H4 (cell line): ENCODE measurements around the gene PSEN2. TPM values are rescaled to one million over a fixed set of nuclear protein-coding genes. Genes with fewer than 3 reads are reported as not detected.
"Not testable (repeated sequence)": the region's sequence is repeated elsewhere in the genome, so short reads cannot be mapped to it uniquely, and the experiment has no call there.

Source experiments
- DNase-seq: peaks from one replicate; pipeline ENCODE4 v3.0.0-alpha.2; 2015; ENCODE audit warnings: low spot score
- total RNA-seq: library from RNA; depleted of rRNA; stranded (reverse); fragments of >200 nt; shearing (Covaris generic); gene quantifications from 2 replicates; pipeline ENCODE4 v1.2.3, GENCODE V29; 2014; rRNA removed

PSEN2 gene
- 9.5 and 24.2 TPM in 2 replicates for total RNA-seq

GRCh38 chr1:226870401-226871279, at the start of gene PSEN2:
Gene PSEN2 (plus strand): TSS chr1:226870616. CDS start chr1:226881908, 11,292 bp downstream.
- no peak for DNase-seq

- DNase-seq = peak; percentile 83
These were observed 49.3 kb upstream of the PSEN2 start for GRCh38 chr1:226820941-226821718.

GRCh38 chr1:226821719-226822085, 48.7 kb upstream of the PSEN2 start:
- DNase-seq = no peak

- no peak for DNase-seq
These were observed 46.8 kb upstream of the PSEN2 start for GRCh38 chr1:226823643-226824042.

GRCh38 chr1:226825037-226825745, 45.2 kb upstream of the PSEN2 start:
- no peak for DNase-seq

- no peak for DNase-seq
These were observed 44.7 kb upstream of the PSEN2 start for GRCh38 chr1:226825746-226826100.

- DNase-seq = no peak
These were observed 43.7 kb upstream of the PSEN2 start for GRCh38 chr1:226826479-226827261.

GRCh38 chr1:226827458-226827857, 43.0 kb upstream of the PSEN2 start:
- DNase-seq = no peak

GRCh38 chr1:226827968-226828513, 42.4 kb upstream of the PSEN2 start:
- peak; percentile 90 for DNase-seq

GRCh38 chr1:226829105-226829504, 41.3 kb upstream of the PSEN2 start:
- DNase-seq = no peak

- no peak for DNase-seq
These were observed 38.5 kb upstream of the PSEN2 start for GRCh38 chr1:226831953-226832352.

- DNase-seq = no peak
These were observed 37.8 kb upstream of the PSEN2 start for GRCh38 chr1:226832613-226833012.

GRCh38 chr1:226834179-226834578, 36.2 kb upstream of the PSEN2 start:
- DNase-seq = not testable (repeated sequence)

GRCh38 chr1:226835396-226835795, 35.0 kb upstream of the PSEN2 start:
- not testable (repeated sequence) for DNase-seq

- DNase-seq = not testable (repeated sequence)
These were observed 32.5 kb upstream of the PSEN2 start for GRCh38 chr1:226837966-226838365.

- no peak for DNase-seq
These were observed 32.0 kb upstream of the PSEN2 start for GRCh38 chr1:226838456-226838855.

- DNase-seq = no peak
These were observed 24.8 kb upstream of the PSEN2 start for GRCh38 chr1:226845624-226846023.

GRCh38 chr1:226846786-226847185, 23.6 kb upstream of the PSEN2 start:
- DNase-seq = no peak

- DNase-seq = not testable (repeated sequence)
These were observed 15.9 kb upstream of the PSEN2 start for GRCh38 chr1:226854548-226854947.

- DNase-seq = no peak
These were observed 7.5 kb upstream of the PSEN2 start for GRCh38 chr1:226862890-226863289.

- peak; percentile 49 for DNase-seq
These were observed 7.0 kb upstream of the PSEN2 start for GRCh38 chr1:226863446-226863845.
